Measurements from ENCODE around the gene RTKN2. TPM values are rescaled to one million over a fixed set of nuclear protein-coding genes. Genes with fewer than 3 reads are reported as not detected.
A peak's percentile ranks its signal among the peaks of the same experiment; 100 is the strongest.

The RTKN2 gene
- total and polyA plus RNA-seq, 2 experiments from 2014 or later, result 0.68 to 6.6 TPM

DNA sequence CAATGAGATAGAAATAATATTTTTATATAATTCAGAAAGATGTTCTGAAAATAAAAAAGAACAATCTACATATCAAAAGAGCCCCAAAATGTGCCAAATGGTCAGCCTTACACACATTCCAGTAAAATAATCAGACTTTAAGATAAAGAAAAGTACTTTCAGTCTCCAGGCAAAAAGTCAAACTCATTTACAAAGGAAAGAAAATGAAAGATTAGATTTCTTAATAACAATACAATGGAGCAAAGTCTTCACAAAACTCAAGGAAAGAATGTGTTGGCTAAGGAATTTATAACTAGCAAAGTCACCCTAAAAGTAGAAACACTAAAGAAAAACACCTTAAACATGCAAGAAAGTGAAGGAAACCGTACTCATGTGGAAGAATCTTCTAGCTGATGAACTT lies 16.6 kb downstream of the RTKN2 start:
- H3K9me2 ChIP-seq (replicated peaks; ENCODE audit: insufficient read depth), result no peaks in the 10 kb centered on the region
- no peaks in the 10 kb centered on the region for H3K27me3 ChIP-seq
- H2AFZ ChIP-seq, result no peak overlapping the region
- no peaks in the 10 kb centered on the region for H3K4me1 ChIP-seq (ENCODE audit: insufficient read depth)
- no peak overlapping the region for H3K4me3 ChIP-seq
- 87% methylated on average over 1 of the region's 1 CpG for WGBS (ENCODE audit: low lambda C conversion rate, missing lambda C conversion rate)
- H3K9me3 ChIP-seq (ENCODE audit: low read depth), result no peaks in the 10 kb centered on the region
- no peak overlapping the region for H3K27ac ChIP-seq
- H3K79me2 ChIP-seq, result peaks cover 2% of the 10 kb centered on the region
- no peaks in the 10 kb centered on the region for H3K36me3 ChIP-seq (replicated peaks; ENCODE audit: insufficient read depth, low read depth)
- H4K20me1 ChIP-seq (ENCODE audit: insufficient read depth, poor library complexity, severe bottlenecking), result no peaks in the 10 kb centered on the region
- DNase-seq (ENCODE audit: low spot score), result no peak
- no peak for TF ChIP-seq EZH2phosphoT487 (IDR thresholded peaks at IDR 0.05; ENCODE audit: low read depth, severe bottlenecking, unreplicated experiment)
- no peak for TF ChIP-seq EZH2 (IDR thresholded peaks at IDR 0.05; ENCODE audit: borderline replicate concordance)
- no peak for TF ChIP-seq CTCF (IDR thresholded peaks at IDR 0.05; ENCODE audit: poor library complexity)
- peak overlapping the region; percentile 20 for H3K4me2 ChIP-seq

DNA sequence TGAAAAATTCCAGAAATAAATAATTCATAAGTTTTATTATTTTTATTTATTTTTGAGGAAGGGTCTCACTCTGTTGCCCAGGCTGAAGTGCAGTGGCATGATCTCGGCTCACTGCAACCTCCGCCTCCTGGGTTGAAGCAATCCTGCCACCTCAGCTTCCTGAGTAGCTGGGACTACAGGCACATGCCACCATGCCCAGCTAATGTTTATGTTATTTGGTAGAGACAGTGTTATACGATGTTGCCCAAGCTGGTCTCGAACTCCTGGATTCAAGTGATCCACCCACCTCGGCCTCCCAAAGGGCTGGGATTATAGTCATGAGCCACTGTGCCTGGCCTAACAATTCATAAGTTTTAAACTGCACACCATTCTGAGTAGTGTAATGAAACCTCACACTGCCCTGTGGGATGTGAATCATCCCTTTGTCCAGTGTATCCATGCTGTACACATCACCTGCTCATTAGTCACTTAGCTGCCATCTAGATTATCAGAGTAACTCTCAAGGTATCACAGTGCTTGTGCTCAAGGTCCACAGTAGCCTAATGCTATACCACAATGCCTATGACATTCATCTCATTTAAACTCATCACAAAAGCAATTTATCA lies 17.9 kb downstream of the RTKN2 start:
- Histone ChIP-seq H3K27ac (peak overlapping the region; percentile 63), H2AFZ (no peak overlapping the region), H3K9me2 (replicated peaks; ENCODE audit: insufficient read depth) (no peaks in the 10 kb centered on the region), H3K27me3 (no peaks in the 10 kb centered on the region), H3K9me3 (ENCODE audit: low read depth) (no peaks in the 10 kb centered on the region), H3K4me3 (no peak overlapping the region), H3K36me3 (replicated peaks; ENCODE audit: insufficient read depth, low read depth) (no peaks in the 10 kb centered on the region), H4K20me1 (ENCODE audit: insufficient read depth, poor library complexity, severe bottlenecking) (no peaks in the 10 kb centered on the region), H3K4me1 (ENCODE audit: insufficient read depth) (no peaks in the 10 kb centered on the region), H3K4me2 (no peak overlapping the region), H3K79me2 (peaks cover 2% of the 10 kb centered on the region)
- DNase-seq (ENCODE audit: low spot score), result peak; percentile 61
- no peak for TF ChIP-seq CTCF (IDR thresholded peaks at IDR 0.05; ENCODE audit: poor library complexity)
- TF ChIP-seq EZH2 (IDR thresholded peaks at IDR 0.05; ENCODE audit: borderline replicate concordance), result no peak
- TF ChIP-seq EZH2phosphoT487 (IDR thresholded peaks at IDR 0.05; ENCODE audit: low read depth, severe bottlenecking, unreplicated experiment), result no peak
- WGBS (ENCODE audit: low lambda C conversion rate, missing lambda C conversion rate), result 93% methylated on average over 5 of the region's 5 CpGs

DNA sequence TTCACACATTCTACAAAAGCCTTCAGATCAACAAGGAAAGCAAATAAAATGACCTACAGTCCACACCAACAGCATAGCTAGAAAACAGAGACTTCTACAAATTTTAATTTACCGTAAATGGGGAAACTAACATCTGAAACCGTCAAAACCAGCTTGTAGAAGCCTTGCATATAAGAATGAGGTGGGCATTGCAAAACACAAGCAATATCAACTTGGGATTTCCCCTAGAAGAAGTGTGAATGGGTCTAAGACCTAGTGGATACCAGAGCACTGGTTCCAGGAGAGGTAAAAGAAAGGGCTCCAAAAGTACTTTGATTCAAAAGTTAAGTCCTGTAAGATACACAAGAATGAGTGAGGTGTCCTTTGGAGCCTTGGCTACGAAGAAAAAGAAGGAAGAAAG lies 18.7 kb downstream of the RTKN2 start:
- no peaks in the 10 kb centered on the region for H3K27me3 ChIP-seq
- no peak overlapping the region for H3K4me3 ChIP-seq
- H3K4me2 ChIP-seq, result no peak overlapping the region
- no peaks in the 10 kb centered on the region for H3K36me3 ChIP-seq (replicated peaks; ENCODE audit: insufficient read depth, low read depth)
- peak overlapping the region; percentile 63 for H3K27ac ChIP-seq
- H3K4me1 ChIP-seq (ENCODE audit: insufficient read depth), result no peaks in the 10 kb centered on the region
- DNase-seq (ENCODE audit: low spot score), result no peak
- H3K9me3 ChIP-seq (ENCODE audit: low read depth), result no peaks in the 10 kb centered on the region
- H2AFZ ChIP-seq, result no peak overlapping the region
- TF ChIP-seq EZH2 (IDR thresholded peaks at IDR 0.05; ENCODE audit: borderline replicate concordance) (no peak), EZH2phosphoT487 (IDR thresholded peaks at IDR 0.05; ENCODE audit: low read depth, severe bottlenecking, unreplicated experiment) (no peak), CTCF (IDR thresholded peaks at IDR 0.05; ENCODE audit: poor library complexity) (no peak)
- H3K79me2 ChIP-seq, result peaks cover 2% of the 10 kb centered on the region
- no peaks in the 10 kb centered on the region for H3K9me2 ChIP-seq (replicated peaks; ENCODE audit: insufficient read depth)
- WGBS (ENCODE audit: low lambda C conversion rate, missing lambda C conversion rate), result 96% methylated on average over 3 of the region's 3 CpGs
- no peaks in the 10 kb centered on the region for H4K20me1 ChIP-seq (ENCODE audit: insufficient read depth, poor library complexity, severe bottlenecking)

Data from hepatocyte (in vitro differentiated cells).